ENCODE results near the gene CAPNS1.
A peak's percentile ranks its signal among the peaks of the same experiment; 100 is the strongest.

CAPNS1 gene

DNA sequence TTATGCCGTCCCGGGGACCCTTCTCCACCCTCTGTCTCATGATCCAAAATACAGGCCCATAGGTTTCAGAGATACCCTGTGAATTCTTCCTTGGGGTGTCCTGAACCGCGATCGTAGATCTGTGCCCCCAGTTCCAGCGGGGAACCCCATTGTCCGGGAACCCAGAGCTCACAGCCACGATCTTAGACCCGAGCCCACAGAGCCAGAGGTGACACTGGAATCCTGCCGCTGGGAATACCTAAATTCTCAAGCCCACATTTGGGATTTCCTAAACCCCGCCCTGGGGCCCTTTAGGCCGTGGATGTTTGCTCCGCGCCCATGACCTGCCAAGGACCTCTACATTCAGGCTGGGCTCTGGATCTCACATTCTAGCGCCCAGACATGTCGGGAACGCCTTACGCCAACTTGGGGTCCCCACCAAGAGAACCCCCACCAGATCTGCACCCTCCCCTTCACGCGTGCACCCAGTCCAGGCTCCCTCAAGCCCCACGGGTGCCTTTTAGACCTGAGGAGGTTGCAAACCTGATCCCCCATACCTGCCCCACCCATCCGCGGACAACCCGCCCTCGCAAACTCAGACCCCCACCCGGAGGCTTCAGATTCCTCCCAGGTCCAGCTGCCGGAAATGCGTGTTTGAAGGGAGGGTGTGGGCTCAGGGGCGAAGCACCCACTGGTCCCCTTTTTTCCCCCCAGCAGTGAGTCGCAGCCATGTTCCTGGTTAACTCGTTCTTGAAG lies 605 bp downstream of the CAPNS1 start:
- DNase-seq (ENCODE audit: low spot score), result no peak
- Histone ChIP-seq H3K4me3 (peak overlapping the region; percentile 81), H3K27ac (peak overlapping the region; percentile 87 to 97)
- TF ChIP-seq, protein P1, sequence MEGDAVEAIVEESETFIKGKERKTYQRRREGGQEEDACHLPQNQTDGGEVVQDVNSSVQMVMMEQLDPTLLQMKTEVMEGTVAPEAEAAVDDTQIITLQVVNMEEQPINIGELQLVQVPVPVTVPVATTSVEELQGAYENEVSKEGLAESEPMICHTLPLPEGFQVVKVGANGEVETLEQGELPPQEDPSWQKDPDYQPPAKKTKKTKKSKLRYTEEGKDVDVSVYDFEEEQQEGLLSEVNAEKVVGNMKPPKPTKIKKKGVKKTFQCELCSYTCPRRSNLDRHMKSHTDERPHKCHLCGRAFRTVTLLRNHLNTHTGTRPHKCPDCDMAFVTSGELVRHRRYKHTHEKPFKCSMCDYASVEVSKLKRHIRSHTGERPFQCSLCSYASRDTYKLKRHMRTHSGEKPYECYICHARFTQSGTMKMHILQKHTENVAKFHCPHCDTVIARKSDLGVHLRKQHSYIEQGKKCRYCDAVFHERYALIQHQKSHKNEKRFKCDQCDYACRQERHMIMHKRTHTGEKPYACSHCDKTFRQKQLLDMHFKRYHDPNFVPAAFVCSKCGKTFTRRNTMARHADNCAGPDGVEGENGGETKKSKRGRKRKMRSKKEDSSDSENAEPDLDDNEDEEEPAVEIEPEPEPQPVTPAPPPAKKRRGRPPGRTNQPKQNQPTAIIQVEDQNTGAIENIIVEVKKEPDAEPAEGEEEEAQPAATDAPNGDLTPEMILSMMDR (IDR thresholded peaks at IDR 0.05), result no peak

DNA sequence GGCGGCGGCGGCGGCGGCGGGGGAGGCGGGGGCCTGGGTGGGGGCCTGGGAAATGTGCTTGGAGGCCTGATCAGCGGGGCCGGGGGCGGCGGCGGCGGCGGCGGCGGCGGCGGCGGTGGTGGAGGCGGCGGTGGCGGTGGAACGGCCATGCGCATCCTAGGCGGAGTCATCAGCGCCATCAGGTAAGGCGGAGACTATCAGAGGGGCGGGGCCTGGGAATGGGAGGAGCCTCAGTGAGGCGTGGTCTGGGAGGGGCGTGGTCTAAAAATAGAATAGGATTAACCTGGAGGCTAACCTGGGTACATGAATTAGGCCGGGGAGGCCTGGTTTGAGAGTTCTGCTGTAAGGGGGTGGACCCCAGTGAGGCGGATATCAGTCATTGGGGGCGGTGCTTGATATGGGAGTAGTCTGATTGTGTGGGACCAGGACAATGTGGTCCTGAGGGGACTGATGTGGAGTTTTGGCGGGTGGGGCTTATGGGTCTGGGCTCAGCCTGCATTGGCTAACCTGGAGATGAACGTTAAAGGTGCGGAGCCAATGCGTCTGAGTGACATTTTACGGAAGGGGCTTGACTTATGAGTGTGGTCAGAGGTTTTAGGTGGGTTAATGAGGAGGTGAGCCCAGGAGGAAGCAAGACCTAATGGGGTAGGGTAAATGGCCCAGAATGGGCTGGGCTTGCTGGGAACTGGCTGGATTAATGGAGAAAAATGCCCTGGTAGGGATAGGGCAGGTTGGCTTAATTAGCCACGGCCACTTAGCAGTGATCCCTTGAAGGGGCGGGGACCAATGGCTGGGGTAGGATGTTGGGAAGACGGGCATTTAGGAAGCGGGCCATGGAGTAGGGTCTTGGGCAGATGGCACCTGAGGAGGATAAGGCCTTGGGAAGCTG lies 1.4 kb downstream of the CAPNS1 start:
- Histone ChIP-seq H3K4me3 (peak overlapping the region; percentile 81), H3K27ac (peak overlapping the region; percentile 87 to 97)
- DNase-seq (ENCODE audit: low spot score), result peak; percentile 91
- TF ChIP-seq, protein P1 (IDR thresholded peaks at IDR 0.05), result no peak

DNA sequence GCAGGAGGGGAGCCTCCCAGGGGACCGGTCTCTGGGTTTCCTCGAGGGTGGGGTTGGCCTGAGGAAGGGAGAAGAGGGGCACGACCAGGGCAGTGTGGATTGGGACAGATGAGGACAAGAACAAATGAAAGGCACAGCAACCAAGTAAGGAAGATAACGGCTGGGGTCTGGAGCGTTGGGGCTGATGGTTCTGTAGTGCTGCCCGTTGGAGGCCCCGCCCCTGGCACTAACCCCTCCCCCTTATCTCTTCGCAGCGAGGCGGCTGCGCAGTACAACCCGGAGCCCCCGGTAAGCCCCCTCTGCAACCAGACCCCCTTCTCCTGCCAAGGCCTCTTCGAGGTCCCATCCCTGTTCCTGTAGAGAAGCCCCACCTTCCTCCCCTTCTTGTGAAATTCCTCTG lies 2.2 kb downstream of the CAPNS1 start:
- no peak for DNase-seq (ENCODE audit: low spot score)
- TF ChIP-seq, protein P1 (IDR thresholded peaks at IDR 0.05), result no peak
- H3K27ac ChIP-seq, result peak overlapping the region in 1 of 2 donors; percentile 97
- no peak overlapping the region for H3K4me3 ChIP-seq

DNA sequence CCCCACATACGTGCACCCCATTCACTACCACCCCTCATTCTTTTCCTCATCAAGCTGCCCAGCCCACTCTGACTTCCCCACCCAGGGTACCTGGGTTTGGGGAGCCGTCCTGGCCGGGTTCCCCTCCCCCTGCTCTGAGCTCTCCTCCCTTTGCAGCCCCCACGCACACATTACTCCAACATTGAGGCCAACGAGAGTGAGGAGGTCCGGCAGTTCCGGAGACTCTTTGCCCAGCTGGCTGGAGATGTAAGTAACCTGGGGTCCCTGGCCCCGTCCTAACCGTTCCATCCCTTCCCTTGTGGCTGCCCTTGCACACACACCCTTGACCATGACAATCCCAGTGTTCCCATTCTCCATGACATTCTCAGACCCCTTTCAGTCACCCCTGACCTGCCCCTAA lies 2.6 kb downstream of the CAPNS1 start:
- Histone ChIP-seq H3K27ac (no peak overlapping the region), H3K4me3 (no peak overlapping the region)
- no peak for DNase-seq (ENCODE audit: low spot score)
- TF ChIP-seq, protein P1 (IDR thresholded peaks at IDR 0.05), result no peak

DNA sequence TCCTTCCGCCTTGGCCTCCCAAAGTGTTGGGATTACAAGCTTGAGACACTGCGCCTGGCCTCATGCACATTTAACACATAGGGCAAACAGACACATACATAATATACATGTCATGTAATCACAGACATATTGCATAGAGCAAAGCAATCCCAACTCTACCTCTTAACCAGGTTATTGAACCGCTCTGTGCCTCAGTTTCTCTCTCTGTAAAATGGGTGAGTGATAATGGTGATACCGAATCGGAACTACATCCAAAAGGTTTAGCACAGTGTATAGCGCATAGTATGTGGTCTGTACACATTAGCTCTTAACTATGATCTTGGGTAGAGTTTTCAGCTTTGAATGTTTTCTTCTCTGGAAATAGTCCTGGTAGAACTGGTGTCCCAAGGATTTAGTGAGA lies 4.8 kb downstream of the CAPNS1 start:
- TF ChIP-seq, protein P1 (IDR thresholded peaks at IDR 0.05), result no peak
- Histone ChIP-seq H3K27ac (no peak overlapping the region), H3K4me3 (no peak overlapping the region)
- no peak for DNase-seq (ENCODE audit: low spot score)

DNA sequence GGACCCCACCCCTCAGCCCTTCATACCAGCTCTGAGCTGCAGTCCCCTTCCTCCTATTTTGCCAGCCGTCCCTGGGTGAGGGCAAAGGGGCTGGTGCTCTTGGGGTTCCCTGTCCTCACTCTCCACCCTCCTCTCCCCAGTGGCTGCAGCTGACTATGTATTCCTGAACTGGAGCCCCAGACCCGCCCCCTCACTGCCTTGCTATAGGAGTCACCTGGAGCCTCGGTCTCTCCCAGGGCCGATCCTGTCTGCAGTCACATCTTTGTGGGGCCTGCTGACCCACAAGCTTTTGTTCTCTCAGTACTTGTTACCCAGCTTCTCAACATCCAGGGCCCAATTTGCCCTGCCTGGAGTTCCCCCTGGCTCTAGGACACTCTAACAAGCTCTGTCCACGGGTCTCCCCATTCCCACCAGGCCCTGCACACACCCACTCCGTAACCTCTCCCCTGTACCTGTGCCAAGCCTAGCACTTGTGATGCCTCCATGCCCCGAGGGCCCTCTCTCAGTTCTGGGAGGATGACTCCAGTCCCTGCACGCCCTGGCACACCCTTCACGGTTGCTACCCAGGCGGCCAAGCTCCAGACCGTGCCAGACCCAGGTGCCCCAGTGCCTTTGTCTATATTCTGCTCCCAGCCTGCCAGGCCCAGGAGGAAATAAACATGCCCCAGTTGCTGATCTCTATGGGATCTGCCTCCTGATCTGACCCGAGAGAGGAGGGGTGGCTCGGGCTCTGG lies 10.0 kb downstream of the CAPNS1 start:
- no peak for DNase-seq (ENCODE audit: low spot score)
- Histone ChIP-seq H3K4me3 (no peak overlapping the region), H3K27ac (peak overlapping the region in 1 of 2 donors; percentile 99)
- TF ChIP-seq, protein P1 (IDR thresholded peaks at IDR 0.05), result no peak

All from coronary artery (tissue), 2 donors.